ENCODE measurements around the gene CEP112. TPM values are rescaled to one million over a fixed set of nuclear protein-coding genes. Genes with fewer than 3 reads are reported as not detected.
A peak's percentile ranks its signal among the peaks of the same experiment; 100 is the strongest.

Gene CEP112
- total and polyA plus RNA-seq, 2 of the 13 experiments (the other 11 are each of a cell fraction or from before 2014, with no cell fraction given): 1.2 to 3.4 TPM

DNA sequence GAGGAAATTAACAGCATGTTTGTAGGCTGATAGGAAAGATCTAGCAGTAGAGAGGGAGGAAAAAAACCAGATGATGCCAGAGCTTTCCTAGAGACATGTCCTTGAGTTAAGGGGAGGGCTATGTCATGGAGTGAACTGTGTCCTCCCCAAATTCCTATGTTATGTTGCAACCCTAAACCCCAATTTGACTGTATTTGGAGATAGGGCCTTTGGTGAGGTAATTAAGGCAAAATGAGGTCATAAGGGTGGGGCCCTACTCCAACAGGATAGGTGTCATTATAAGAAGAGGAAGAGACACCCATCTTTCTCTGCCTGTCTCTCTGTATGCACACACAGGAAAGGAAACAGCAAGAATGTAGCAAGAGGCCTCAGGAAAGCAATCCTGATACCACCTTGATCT, 435.2 kb downstream of the CEP112 start (continued):
- TF ChIP-seq SNAPC2 (CRISPR knock-in tag; IDR thresholded peaks at IDR 0.05): no peak
- TF ChIP-seq, protein P1, sequence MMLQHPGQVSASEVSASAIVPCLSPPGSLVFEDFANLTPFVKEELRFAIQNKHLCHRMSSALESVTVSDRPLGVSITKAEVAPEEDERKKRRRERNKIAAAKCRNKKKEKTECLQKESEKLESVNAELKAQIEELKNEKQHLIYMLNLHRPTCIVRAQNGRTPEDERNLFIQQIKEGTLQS (CRISPR knock-in tag; IDR thresholded peaks at IDR 0.05): 0 out of 2 replicates have a peak, but pooled peaks have one; percentile 15

DNA sequence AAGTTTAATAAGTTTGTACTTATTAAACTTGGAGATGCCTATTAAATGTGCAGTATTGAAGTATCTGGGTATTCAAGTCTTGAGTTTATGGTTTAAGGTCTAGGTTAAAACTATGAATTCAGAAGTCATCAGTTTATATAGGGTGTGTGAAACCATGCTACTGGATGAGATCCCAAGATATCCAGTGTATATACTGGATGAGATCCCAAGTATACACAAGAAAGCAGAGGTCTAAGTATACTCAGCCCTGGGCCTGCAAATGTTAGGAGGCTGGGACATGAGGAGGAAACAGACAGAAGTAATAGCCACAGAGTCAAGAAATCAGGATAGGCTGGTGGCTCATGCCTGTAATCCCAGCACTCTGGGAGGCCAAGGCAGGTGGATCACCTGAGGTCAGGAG, 436.1 kb downstream of the CEP112 start:
- intact Hi-C loops (cut with micrococcal nuclease; ENCODE audit: unreplicated experiment): loop anchor here (10.0 kb wide), 1 partner anchor 61 kb away; no protein-coding TSS in a partner anchor
- H3K4me1 ChIP-seq (ENCODE audit: insufficient read depth, low read length): peaks cover 63% of the 10 kb centered on the region

More for the DNA sequence above, 436.1 kb downstream of the CEP112 start:
- no TSS peak for BruUV-seq (replicated peaks)
- ATAC-seq (no peak), DNase-seq (ENCODE audit: low spot score) (no peak), FAIRE-seq (no peak)
- Histone ChIP-seq H3K36me3 (replicated peaks in 1 of 2; ENCODE audit: control insufficient read depth in 1 of 2, insufficient read depth in 2 of 2, low read length in 2 of 2) (no peaks in the 10 kb centered on the region), H3K4me3 (replicated peaks in 1 of 3; ENCODE audit: insufficient read depth in 1 of 3, low read depth in 2 of 3, low read length in 3 of 3) (no peak overlapping the region), H2AFZ (ENCODE audit: low read length) (no peak overlapping the region), H3K9ac (ENCODE audit: insufficient read depth, low read depth, low read length) (no peak overlapping the region), H4K20me1 (ENCODE audit: insufficient read depth, low read length) (no peaks in the 10 kb centered on the region), H3K79me2 (ENCODE audit: insufficient read depth, low read length) (no peaks in the 10 kb centered on the region), H3K27ac (ENCODE audit: extremely low read length, insufficient read depth, low read length) (no peak overlapping the region), H3K9me3 (ENCODE audit: low read length) (no peaks in the 10 kb centered on the region), H3K27me3 (ENCODE audit: control insufficient read depth in 1 of 2, insufficient read depth in 2 of 2, low read length in 2 of 2) (no peaks in the 10 kb centered on the region), H3K4me2 (ENCODE audit: low read depth, low read length) (no peak overlapping the region)
- in situ Hi-C loops (cut with HindIII; ENCODE audit: extremely low pct_ligation_motif_present, low pct_unique_long_range_greater_than_20kb): no loop called here
- TF ChIP-seq, protein P2, sequence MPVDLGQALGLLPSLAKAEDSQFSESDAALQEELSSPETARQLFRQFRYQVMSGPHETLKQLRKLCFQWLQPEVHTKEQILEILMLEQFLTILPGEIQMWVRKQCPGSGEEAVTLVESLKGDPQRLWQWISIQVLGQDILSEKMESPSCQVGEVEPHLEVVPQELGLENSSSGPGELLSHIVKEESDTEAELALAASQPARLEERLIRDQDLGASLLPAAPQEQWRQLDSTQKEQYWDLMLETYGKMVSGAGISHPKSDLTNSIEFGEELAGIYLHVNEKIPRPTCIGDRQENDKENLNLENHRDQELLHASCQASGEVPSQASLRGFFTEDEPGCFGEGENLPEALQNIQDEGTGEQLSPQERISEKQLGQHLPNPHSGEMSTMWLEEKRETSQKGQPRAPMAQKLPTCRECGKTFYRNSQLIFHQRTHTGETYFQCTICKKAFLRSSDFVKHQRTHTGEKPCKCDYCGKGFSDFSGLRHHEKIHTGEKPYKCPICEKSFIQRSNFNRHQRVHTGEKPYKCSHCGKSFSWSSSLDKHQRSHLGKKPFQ (CRISPR knock-in tag; IDR thresholded peaks at IDR 0.05; ENCODE audit: insufficient replicate concordance): no peak
- TF ChIP-seq SSRP1 (CRISPR knock-in tag; IDR thresholded peaks at IDR 0.05) (no peak), POLR2G (IDR thresholded peaks at IDR 0.05; ENCODE audit: low read depth, low read length) (no peak), SATB2 (CRISPR knock-in tag; IDR thresholded peaks at IDR 0.05) (no peak), RBM22 (optimal IDR thresholded peaks at IDR 0.05; ENCODE audit: low read length) (no peak), ZNF530 (CRISPR knock-in tag; IDR thresholded peaks at IDR 0.05; ENCODE audit: low read depth) (no peak), GATA4 (IDR thresholded peaks at IDR 0.05; ENCODE audit: borderline replicate concordance, low read depth) (no peak), ATM (IDR thresholded peaks at IDR 0.05; ENCODE audit: borderline replicate concordance) (no peak), ZNF143 (CRISPR knock-in tag; IDR thresholded peaks at IDR 0.05) (no peak)
- TF ChIP-seq, protein P3, sequence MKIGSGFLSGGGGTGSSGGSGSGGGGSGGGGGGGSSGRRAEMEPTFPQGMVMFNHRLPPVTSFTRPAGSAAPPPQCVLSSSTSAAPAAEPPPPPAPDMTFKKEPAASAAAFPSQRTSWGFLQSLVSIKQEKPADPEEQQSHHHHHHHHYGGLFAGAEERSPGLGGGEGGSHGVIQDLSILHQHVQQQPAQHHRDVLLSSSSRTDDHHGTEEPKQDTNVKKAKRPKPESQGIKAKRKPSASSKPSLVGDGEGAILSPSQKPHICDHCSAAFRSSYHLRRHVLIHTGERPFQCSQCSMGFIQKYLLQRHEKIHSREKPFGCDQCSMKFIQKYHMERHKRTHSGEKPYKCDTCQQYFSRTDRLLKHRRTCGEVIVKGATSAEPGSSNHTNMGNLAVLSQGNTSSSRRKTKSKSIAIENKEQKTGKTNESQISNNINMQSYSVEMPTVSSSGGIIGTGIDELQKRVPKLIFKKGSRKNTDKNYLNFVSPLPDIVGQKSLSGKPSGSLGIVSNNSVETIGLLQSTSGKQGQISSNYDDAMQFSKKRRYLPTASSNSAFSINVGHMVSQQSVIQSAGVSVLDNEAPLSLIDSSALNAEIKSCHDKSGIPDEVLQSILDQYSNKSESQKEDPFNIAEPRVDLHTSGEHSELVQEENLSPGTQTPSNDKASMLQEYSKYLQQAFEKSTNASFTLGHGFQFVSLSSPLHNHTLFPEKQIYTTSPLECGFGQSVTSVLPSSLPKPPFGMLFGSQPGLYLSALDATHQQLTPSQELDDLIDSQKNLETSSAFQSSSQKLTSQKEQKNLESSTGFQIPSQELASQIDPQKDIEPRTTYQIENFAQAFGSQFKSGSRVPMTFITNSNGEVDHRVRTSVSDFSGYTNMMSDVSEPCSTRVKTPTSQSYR (CRISPR knock-in tag; IDR thresholded peaks at IDR 0.05; ENCODE audit: borderline replicate concordance): no peak
- TF ChIP-seq, protein P4, sequence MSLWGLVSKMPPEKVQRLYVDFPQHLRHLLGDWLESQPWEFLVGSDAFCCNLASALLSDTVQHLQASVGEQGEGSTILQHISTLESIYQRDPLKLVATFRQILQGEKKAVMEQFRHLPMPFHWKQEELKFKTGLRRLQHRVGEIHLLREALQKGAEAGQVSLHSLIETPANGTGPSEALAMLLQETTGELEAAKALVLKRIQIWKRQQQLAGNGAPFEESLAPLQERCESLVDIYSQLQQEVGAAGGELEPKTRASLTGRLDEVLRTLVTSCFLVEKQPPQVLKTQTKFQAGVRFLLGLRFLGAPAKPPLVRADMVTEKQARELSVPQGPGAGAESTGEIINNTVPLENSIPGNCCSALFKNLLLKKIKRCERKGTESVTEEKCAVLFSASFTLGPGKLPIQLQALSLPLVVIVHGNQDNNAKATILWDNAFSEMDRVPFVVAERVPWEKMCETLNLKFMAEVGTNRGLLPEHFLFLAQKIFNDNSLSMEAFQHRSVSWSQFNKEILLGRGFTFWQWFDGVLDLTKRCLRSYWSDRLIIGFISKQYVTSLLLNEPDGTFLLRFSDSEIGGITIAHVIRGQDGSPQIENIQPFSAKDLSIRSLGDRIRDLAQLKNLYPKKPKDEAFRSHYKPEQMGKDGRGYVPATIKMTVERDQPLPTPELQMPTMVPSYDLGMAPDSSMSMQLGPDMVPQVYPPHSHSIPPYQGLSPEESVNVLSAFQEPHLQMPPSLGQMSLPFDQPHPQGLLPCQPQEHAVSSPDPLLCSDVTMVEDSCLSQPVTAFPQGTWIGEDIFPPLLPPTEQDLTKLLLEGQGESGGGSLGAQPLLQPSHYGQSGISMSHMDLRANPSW (CRISPR knock-in tag; IDR thresholded peaks at IDR 0.05; ENCODE audit: borderline replicate concordance): no peak
- ChIA-PET POLR2A (no interaction called here), CTCF (ENCODE audit: low intra/inter-chr PET ratio, low total read pairs) (no interaction called here)

All from HepG2 (cell line).